ENCODE results near the gene GATAD1.

GRCh38 chr7:92413550-92413949 is 33.7 kb upstream of the GATAD1 start:
- no peak for TF ChIP-seq ZNF274 (IDR thresholded peaks at IDR 0.05; ENCODE audit: low read depth, low read length)
- no peak for TF ChIP-seq YY1 (IDR thresholded peaks at IDR 0.05; ENCODE audit: insufficient read depth, insufficient read length)

All from NT2/D1 (cell line).